HG03442 (cell line): ENCODE data around the gene TPX2.
A peak's percentile ranks its signal among the peaks of the same experiment; 100 is the strongest.
"Not testable (repeated sequence)": the region's sequence is repeated elsewhere in the genome, so short reads cannot be mapped to it uniquely, and the experiment has no call there.

ENCODE experiments used
- ATAC-seq: cut with Tn5 transposase; IDR thresholded peaks from one replicate; pipeline ENCODE4 v1.9.1; 2021; ENCODE audit warnings: mild to moderate bottlenecking, moderate library complexity; ENCODE audit not compliant: unreplicated experiment

The TPX2 gene

DNA sequence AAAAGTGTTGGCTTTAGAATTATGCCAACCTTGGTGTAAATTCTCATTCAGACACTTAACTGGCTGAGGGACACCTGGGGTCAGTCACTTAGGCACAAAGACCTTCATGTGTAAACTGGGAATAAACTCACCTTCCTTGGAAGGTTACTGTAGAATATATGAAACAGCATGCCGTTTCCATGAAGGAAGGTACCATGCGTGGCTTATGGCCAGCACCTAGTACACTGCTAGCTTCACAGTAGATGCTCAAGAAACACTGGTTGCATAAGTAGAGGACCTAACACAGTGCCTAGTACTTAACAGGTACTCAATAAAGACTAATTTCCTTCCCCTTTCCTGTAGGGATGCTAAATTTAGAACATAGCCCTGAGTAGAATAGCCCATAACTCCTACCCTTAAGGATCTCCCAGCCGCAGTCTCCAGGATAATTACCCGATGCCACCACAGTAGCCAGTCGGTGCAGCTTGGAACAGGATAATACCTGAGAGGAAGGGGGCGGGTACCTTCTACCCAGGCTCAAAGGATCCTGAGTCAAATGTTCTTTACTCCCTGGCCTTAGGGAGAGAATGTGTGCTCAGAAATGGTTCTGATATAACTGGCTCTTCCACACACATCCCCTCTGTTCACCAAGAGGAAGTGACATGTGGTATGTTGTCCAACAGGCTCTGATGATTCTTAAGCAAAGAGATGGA is 20.0 kb upstream of the TPX2 start:
- no peak for ATAC-seq

DNA sequence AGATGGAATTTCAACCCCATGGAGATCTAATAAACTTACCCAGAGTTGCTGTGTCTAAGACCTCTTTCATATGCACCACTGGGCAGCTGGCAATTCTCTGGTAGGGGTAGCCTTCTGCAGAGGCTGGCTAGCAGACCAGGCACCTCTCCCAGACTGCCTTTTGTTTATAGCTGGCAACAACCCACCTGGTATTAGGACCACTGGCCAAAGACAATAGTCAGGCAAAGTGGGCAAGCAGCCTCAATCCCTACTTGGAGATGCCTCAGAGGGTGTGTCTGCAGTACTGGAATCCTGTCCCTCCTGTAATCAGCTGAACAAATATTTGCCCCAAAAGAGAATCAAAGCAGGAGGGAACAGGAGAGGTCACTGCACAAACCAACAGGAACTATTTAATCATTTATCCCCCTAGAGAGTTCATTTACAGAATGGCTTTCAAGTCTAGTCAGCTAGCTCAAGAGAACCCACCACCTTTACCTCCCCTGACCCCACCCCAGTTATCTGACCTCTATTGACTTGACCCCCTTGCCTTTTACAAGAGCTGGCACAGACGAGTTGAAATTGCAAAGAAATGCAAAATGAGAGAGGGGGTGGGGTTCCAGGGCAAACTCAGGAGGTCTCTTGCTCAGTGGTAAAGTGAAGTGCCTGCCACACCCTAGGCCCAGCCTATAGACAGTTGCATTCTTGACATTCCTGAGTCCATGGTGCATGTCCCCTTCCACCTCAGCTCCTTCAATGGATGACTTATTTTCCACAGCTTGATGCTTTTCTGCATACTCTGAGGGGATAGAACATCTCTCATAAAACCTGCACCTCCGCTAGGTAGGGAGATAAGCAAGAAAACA is 19.2 kb upstream of the TPX2 start:
- ATAC-seq: no peak

DNA sequence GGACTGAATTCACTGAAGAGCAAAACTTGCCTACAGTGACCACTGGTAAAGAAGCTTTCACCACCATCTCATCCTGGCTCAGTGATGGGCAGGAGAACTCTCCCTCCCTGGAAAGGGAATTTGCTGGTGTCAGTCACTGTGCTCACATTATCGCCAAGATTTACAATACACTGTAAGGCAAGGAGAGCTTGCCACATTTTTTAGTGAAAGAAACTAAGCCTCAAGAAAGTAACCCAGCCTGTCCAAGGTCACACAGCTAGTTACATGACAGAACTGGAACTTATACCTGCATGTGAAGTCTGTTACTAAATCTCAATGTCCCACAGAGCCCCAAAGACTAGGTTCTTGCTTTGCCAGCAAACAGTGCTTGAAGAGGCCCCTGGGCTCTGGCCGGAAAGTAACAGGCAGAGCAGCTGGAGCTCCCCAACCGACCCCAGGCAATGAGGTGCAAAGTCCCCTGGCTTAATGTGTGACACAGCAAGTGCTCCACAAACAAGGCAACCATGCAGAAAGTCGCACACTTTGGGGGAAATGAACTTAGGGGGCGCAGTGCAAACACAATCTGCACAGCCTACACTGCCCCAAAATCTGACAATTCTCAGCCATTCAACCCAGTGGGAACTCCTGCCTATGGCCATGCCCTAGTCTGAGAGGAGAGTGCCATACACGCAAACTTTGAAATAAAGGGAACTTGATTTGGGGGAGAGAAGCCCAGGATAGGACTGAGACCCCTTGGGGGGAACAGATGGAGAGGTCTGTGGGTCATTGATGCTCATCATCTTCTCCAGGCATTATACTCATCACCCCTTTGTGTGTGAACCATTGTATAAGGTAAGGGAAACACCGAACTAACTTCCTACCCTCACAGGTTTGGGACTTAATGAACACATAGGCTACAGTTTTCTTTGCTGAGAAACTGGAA is 18.3 kb upstream of the TPX2 start:
- no peak for ATAC-seq

- no peak for ATAC-seq
Observed at GRCh38 chr20:31721408-31722256, 17.5 kb upstream of the TPX2 start.

- peak; percentile 15 for ATAC-seq
Observed at GRCh38 chr20:31722257-31723068, 16.6 kb upstream of the TPX2 start, which contains the start of gene BCL2L1. Gene BCL2L1, minus strand, starts transcription at chr20:31722868. Its CDS starts 650 bp downstream, at chr20:31722218.

- no peak for ATAC-seq
Observed at GRCh38 chr20:31723069-31723318, 16.1 kb upstream of the TPX2 start.

GRCh38 chr20:31723319-31724078 is 15.6 kb upstream of the TPX2 start:
- ATAC-seq: peak; percentile 86

DNA sequence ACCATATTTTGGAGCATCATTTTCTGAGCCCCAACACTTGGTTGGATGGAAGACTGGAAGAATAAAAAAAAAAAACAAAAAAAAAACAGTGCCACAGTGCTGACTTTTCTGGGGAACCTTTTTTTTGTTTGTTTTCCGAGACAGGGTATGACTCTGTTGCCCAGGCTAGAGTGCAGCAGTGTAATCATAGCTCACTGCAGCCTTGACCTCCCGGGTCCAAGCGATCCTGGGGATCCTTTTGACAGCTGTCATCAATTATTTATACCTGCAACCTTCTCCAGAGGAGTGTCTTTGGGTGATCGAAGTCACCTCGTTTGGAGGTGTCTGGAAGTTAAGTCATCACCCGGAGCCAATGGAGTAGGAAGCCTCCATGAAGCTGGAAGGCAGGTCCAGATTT is 7.8 kb upstream of the TPX2 start:
- no peak for ATAC-seq

DNA sequence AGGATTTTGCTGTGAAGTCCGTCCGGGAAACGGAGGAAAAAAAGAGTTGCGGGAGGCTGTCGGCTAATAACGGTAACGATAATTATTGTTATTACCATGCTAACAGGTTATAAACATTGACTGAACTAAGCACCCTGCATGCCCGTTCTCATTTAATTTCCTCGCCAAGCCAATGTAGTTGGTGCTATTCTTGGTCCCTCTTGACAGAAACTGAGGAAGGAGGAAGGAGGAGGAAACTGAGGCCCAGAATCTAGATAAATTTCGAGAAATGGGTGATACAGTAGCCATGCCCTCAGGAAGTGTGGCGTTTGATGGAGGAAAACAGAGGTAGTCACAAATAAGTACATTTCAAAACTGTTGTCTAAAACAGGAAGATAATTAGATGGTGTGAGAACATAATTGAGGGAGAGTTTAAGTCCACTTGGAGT is 474 bp downstream of the TPX2 start:
- no peak for ATAC-seq

DNA sequence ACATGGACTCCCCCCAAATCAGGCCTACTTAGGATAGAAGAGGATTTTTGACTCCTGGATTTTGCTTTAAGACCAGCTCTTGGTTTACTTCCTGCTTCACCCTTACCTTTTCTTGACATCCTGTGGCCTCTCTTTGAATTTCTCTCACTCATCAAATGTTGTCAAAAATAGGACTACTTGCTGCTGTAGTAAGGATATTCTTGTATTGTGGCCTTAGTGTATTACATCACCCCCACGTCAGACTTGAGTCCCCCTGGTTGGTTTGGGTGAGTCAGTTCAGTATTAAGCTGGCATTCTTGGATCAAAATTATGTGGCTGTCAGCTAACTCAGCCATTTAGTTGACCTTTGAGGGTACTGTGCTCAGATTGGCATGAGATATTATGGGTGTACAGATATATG is 1.1 kb downstream of the TPX2 start:
- ATAC-seq: no peak

GRCh38 chr20:31740656-31741323 is 1.7 kb downstream of the TPX2 start:
- no peak for ATAC-seq

GRCh38 chr20:31746068-31746878 is 7.2 kb downstream of the TPX2 start:
- no peak for ATAC-seq

- ATAC-seq: not testable (repeated sequence)
Observed at GRCh38 chr20:31747028-31747427, 7.9 kb downstream of the TPX2 start.

GRCh38 chr20:31747640-31748039 is 8.6 kb downstream of the TPX2 start:
- ATAC-seq: no peak

- no peak for ATAC-seq
Observed at GRCh38 chr20:31749223-31749622, 10.1 kb downstream of the TPX2 start.

DNA sequence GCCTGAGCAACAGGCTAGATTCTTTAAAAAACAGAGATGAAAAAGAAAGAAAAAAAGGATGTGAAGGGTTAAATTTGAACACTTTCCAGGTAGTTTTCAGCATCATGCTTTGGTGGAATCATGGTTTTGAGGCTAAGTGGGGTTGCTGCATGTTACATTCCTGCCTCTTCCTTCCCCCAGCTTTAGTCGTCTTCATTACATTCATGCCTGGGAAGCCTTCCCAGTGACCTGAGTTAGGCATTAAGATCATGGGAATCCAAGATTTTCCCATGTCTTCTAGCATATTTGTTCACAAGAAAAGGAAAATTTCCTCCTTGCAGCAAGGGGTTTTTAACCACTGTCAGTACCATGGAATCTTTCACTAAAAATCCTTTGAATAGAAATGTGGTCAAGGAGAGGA is 12.0 kb downstream of the TPX2 start:
- no peak for ATAC-seq

DNA sequence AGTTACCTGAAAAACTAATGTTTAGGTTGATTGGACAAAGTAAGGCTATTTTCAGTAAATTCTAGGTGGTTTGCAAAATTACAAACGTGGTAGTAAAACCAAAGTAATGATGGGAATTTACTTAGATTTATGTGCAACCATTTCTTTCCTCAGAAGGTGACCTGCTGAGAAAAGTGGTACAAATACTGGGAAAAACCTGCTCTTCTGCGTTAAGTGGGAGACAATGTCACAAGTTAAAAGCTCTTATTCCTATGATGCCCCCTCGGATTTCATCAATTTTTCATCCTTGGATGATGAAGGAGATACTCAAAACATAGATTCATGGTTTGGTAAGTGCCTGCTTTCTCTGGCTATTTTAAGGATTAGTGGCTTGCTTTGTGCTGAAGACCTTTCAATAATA is 18.2 kb downstream of the TPX2 start:
- ATAC-seq: no peak

DNA sequence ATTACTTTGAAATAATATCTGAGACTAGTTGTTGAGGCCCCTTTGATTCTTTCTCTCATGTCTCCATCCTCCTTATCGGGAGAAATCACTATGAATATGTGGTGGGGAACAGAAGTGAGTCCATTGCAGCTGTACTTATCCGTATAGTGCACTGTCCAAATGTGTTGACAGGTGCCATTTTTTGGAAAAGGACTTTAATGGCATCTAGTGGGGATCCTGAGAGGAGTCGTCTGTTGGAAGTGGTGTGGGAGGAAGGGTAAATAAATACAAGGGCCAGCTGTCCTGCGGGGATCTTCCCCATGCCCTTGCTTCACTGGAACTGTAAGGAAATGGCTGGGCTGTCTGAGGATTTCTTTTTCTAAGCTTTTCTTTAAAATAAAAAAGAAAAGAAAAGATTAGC is 19.4 kb downstream of the TPX2 start:
- ATAC-seq: no peak
